Endodermal cell (in vitro differentiated cells): ENCODE data around the gene TMEM185B. TPM values are rescaled to one million over a fixed set of nuclear protein-coding genes. Genes with fewer than 3 reads are reported as not detected.

ENCODE experiments used
- DNase-seq: peaks from one replicate; pipeline ENCODE4 v3.0.0-alpha.2; 2017
- H3K27ac ChIP-seq: 2 replicates; pipeline ENCODE4 v1.5.1; 2013; ENCODE audit warnings: mild to moderate bottlenecking, low read depth, low read length, moderate library complexity
- H3K27me3 ChIP-seq: 2 replicates; pipeline ENCODE4 v1.6.1; 2013; ENCODE audit warnings: mild to moderate bottlenecking, low read length, moderate library complexity; ENCODE audit not compliant: insufficient read depth, control insufficient read depth, poor library complexity, severe bottlenecking
- H3K36me3 ChIP-seq: 2 replicates; pipeline ENCODE4 v1.7.0; 2013; ENCODE audit warnings: mild to moderate bottlenecking, low read length, moderate library complexity; ENCODE audit not compliant: control insufficient read depth, insufficient read depth
- H3K4me1 ChIP-seq: one replicate; pipeline ENCODE4 v1.7.0; 2013; ENCODE audit warnings: low read length; ENCODE audit not compliant: control insufficient read depth, insufficient read depth
- H3K4me3 ChIP-seq: 2 replicates; pipeline ENCODE4 v1.5.1; 2013; ENCODE audit warnings: mild to moderate bottlenecking, low read length, moderate library complexity
- H3K9ac ChIP-seq: 2 replicates; pipeline ENCODE4 v1.6.1; 2013; ENCODE audit warnings: mild to moderate bottlenecking, low read length, moderate library complexity; ENCODE audit not compliant: poor library complexity, severe bottlenecking; ENCODE audit errors: extremely low read depth
- H3K9me3 ChIP-seq: 2 replicates; pipeline ENCODE4 v1.6.1; 2013; ENCODE audit warnings: mild to moderate bottlenecking, low read length, moderate library complexity; ENCODE audit not compliant: control insufficient read depth
- H3K27ac Mint-ChIP-seq: 2 replicates; pipeline ENCODE4 v1.8.0; 2020; ENCODE audit warnings: mixed read lengths
- H3K27me3 Mint-ChIP-seq: 2 replicates; pipeline ENCODE4 v1.8.0; 2021; ENCODE audit warnings: mild to moderate bottlenecking, mixed read lengths; ENCODE audit not compliant: insufficient read depth
- H3K36me3 Mint-ChIP-seq: 2 replicates; pipeline ENCODE4 v1.8.0; 2020; ENCODE audit warnings: low read depth, mixed read lengths
- H3K4me1 Mint-ChIP-seq: 2 replicates; pipeline ENCODE4 v1.8.0; 2020; ENCODE audit warnings: mixed read lengths
- H3K4me3 Mint-ChIP-seq: 2 replicates; pipeline ENCODE4 v1.8.0; 2020; ENCODE audit warnings: mild to moderate bottlenecking, moderate library complexity, mixed read lengths
- H3K9me3 Mint-ChIP-seq: 2 replicates; pipeline ENCODE4 v1.8.0; 2020; ENCODE audit warnings: mild to moderate bottlenecking, mixed read lengths
- CTCF ChIP-seq: fragments of 200-600 bp; sonication (generic); conservative IDR thresholded peaks from 2 replicates; pipeline ENCODE4 v1.5.0; 2021; ENCODE audit warnings: antibody characterized with exemption, mild to moderate bottlenecking
- WGBS, 2 experiments: methylation state at CpG; one replicate each; pipeline versions ENCODE4 v1.1.5 to v1.1.7; 2013; ENCODE audit warnings: missing lambda C conversion rate in 2 of 2, mixed read lengths in 1 of 2; ENCODE audit not compliant: insufficient coverage in 1 of 2, insufficient read length in 1 of 2; 5-methylcytosine and 5-hydroxymethylcytosine counted together
- total RNA-seq, 2 donors: library from RNA; stranded (reverse); fragmentation: NEBNext Ultra II Directional in 1 of 2; extraction: Animal tissue kit (Norgen Biotek cat#: 25700) in 1 of 2; gene quantifications; 2 replicates in 1 of 2; 3 replicates in 1 of 2; pipeline ENCODE4 v1.2.1, GENCODE V29; 2021

TMEM185B gene
- total RNA-seq, 2 donors from 2014 or later = 19.5 to 22.9 TPM

DNA sequence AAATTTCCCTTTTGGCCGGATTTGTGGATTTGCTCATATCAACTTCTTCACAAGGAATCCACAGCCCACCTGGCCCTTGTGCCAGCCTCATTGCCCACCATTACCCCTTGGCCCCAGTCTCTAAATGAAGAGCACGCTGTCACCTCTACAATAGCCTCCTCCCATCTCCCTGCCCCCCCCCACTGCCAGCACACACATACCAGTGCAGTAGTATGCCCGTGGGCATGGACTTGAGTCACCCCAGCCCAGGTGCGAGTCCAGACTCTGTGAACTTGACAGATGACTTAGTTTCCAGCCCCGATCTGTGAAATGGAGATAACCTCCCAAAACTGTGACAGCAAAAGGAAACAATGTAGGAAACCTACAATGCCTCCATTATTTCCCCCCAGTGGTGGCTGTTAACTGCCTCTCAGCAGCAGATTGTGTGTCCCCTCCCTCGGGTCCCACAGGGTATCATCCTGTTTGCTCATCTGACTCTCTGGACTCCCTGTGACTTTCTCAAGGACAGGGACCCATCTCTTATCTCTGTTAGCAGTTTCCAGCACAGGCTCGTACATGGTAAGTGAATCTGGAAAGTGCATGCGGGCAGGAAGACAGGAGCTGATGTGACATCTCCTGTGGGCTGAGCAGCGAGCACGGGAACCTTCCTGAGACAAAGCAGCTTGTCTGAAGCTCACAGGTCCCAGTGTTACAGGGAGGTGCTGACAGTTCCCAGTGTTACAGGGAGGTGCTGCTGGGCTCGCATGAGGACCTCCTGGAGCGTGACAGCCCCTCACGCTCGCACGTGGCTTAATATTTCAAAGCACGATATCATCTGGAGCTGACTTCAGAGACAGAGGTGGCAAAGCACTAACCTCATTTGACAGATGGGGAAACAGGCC is 4.2 kb upstream of the TMEM185B start:
- no peak overlapping the region for H3K4me3 Mint-ChIP-seq

DNA sequence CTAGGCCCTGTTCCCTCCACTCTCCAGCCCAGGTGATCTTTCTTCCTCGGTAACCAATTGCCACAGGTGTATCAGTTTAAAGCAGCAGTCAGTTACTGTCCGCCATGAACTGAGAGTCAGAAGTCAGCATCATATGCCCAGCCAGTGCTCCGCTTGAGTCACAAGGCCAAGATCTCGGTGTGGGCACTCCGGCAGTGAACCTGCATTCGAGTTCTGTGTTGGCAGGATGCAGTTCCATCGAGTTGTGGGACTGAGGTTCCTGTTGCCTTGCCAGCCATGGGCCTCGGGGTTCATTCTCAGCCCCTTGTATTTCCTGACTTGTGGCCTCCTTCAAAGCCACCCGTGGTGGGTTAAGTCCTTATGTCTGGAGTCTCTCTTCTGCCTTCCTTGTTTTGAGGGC is 3.1 kb upstream of the TMEM185B start:
- H3K4me3 Mint-ChIP-seq = no peak overlapping the region
- peaks cover 12% of the 10 kb centered on the region for H3K36me3 Mint-ChIP-seq
- H3K27ac ChIP-seq = no peak overlapping the region

More for the DNA sequence above, 4.2 kb upstream of the TMEM185B start:
- WGBS, 2 experiments = 72 to 77% methylated on average over 12 to 16 of the region's 16 CpGs
- peaks cover 4% of the 10 kb centered on the region for H3K9me3 ChIP-seq
- no peaks in the 10 kb centered on the region for H3K36me3 ChIP-seq
- peak; percentile 67 for DNase-seq
- Mint-ChIP-seq H3K27ac (no peak overlapping the region), H3K36me3 (peaks cover 1% of the 10 kb centered on the region), H3K27me3 (peaks cover 28% of the 10 kb centered on the region), H3K9me3 (peaks cover 2% of the 10 kb centered on the region), H3K4me1 (peaks cover 25% of the 10 kb centered on the region)
- H3K27ac ChIP-seq = no peak overlapping the region
- H3K4me3 ChIP-seq = no peak overlapping the region
- peaks cover 17% of the 10 kb centered on the region for H3K27me3 ChIP-seq
- H3K9ac ChIP-seq = no peak overlapping the region
- peaks cover 16% of the 10 kb centered on the region for H3K4me1 ChIP-seq
- no peak for TF ChIP-seq CTCF

GRCh38 chr2:120225549-120226065 is 2.4 kb upstream of the TMEM185B start:
- Mint-ChIP-seq H3K9me3 (peaks cover 6% of the 10 kb centered on the region), H3K27me3 (peaks cover 32% of the 10 kb centered on the region), H3K4me3 (no peak overlapping the region), H3K36me3 (peaks cover 18% of the 10 kb centered on the region), H3K27ac (no peak overlapping the region), H3K4me1 (peaks cover 39% of the 10 kb centered on the region)
- Histone ChIP-seq H3K27me3 (peaks cover 17% of the 10 kb centered on the region), H3K4me3 (no peak overlapping the region), H3K36me3 (peaks cover 12% of the 10 kb centered on the region), H3K9ac (no peak overlapping the region), H3K9me3 (peaks cover 7% of the 10 kb centered on the region), H3K4me1 (peaks cover 11% of the 10 kb centered on the region), H3K27ac (no peak overlapping the region)
- TF ChIP-seq CTCF = no peak
- no peak for DNase-seq
- WGBS, 2 experiments = 89 to 100% methylated on average over 3 to 9 of the region's 9 CpGs

More for the DNA sequence above, 3.1 kb upstream of the TMEM185B start:
- no peak for DNase-seq
- H3K4me3 ChIP-seq = no peak overlapping the region
- H3K27ac Mint-ChIP-seq = no peak overlapping the region
- H3K9ac ChIP-seq = no peak overlapping the region
- peaks cover 32% of the 10 kb centered on the region for H3K4me1 Mint-ChIP-seq
- 93 to 95% methylated on average over 7 to 9 of the region's 9 CpGs for WGBS, 2 experiments
- peaks cover 7% of the 10 kb centered on the region for H3K9me3 ChIP-seq
- no peak for TF ChIP-seq CTCF
- H3K27me3 Mint-ChIP-seq = peaks cover 32% of the 10 kb centered on the region
- H3K36me3 ChIP-seq = peaks cover 8% of the 10 kb centered on the region
- peaks cover 6% of the 10 kb centered on the region for H3K9me3 Mint-ChIP-seq
- H3K4me1 ChIP-seq = peaks cover 16% of the 10 kb centered on the region
- peaks cover 17% of the 10 kb centered on the region for H3K27me3 ChIP-seq
